Measurements from ENCODE around the gene PPP2R1A. TPM values are rescaled to one million over a fixed set of nuclear protein-coding genes. Genes with fewer than 3 reads are reported as not detected.

PPP2R1A gene
- total and polyA plus RNA-seq, 2 donors (not counting 3 experiments of a cell fraction or from before 2014, with no cell fraction given) = 221 to 253 TPM

GRCh38 chr19:52237197-52237596 lies 47.3 kb downstream of the PPP2R1A start:
- Histone ChIP-seq H3K79me2 (ENCODE audit: control insufficient read depth, insufficient read depth, low read length) (no peaks in the 10 kb centered on the region), H3K9ac (replicated peaks; ENCODE audit: extremely low read depth, insufficient read depth, low read length) (no peak overlapping the region), H3K4me2 (ENCODE audit: insufficient read depth, low read length) (no peak overlapping the region), H3K9me1 (replicated peaks; ENCODE audit: control insufficient read depth, extremely low read depth, insufficient read depth, low read length) (no peaks in the 10 kb centered on the region), H3K36me3 (ENCODE audit: control insufficient read depth in 2 of 2, extremely low read depth in 1 of 2, insufficient read depth in 2 of 2, low read length in 2 of 2) (no peaks in the 10 kb centered on the region), H4K20me1 (replicated peaks; ENCODE audit: control insufficient read depth, extremely low read depth, insufficient read depth, low read length) (no peaks in the 10 kb centered on the region), H3K4me3 (replicated peaks in 1 of 3; ENCODE audit: insufficient read depth in 1 of 3, low read depth in 1 of 3, low read length in 3 of 3) (no peak overlapping the region), H3K4me1 (ENCODE audit: control insufficient read depth, extremely low read depth, insufficient read depth, low read length) (no peaks in the 10 kb centered on the region), H3K27ac (ENCODE audit: insufficient read depth, low read depth, low read length) (no peak overlapping the region), H2AFZ (ENCODE audit: low read depth, low read length) (no peak overlapping the region), H3K9me3 (replicated peaks; ENCODE audit: control insufficient read depth, insufficient read depth, low read length) (no peaks in the 10 kb centered on the region), H3K27me3 (ENCODE audit: control insufficient read depth in 2 of 2, insufficient read depth in 2 of 2, low read length in 2 of 2) (no peaks in the 10 kb centered on the region)
- TF ChIP-seq POLR2A (IDR thresholded peaks at IDR 0.05; ENCODE audit: low read depth, low read length) (no peak), GATA2 (IDR thresholded peaks at IDR 0.05; ENCODE audit: insufficient read depth, insufficient read length, low read depth, low read length) (no peak), POLR2AphosphoS5 (IDR thresholded peaks at IDR 0.05; ENCODE audit: insufficient read depth, low read depth, low read length) (no peak), MAX (IDR thresholded peaks at IDR 0.05; ENCODE audit: insufficient read depth, insufficient read length) (no peak), MYC (IDR thresholded peaks at IDR 0.05; ENCODE audit: low read depth, low read length) (no peak)
- POLR2A ChIA-PET = no interaction called here
- no peak for DNase-seq (ENCODE audit: low read depth, low spot score)
- CTCF ChIA-PET = interaction anchor here (0.5 to 2.0 kb wide), 9 partner anchors 11 to 459 kb away, joined by 3 to 13 read pairs (median 5); partner anchors contain the start of genes PPP2R1A and ZNF616
- dilution Hi-C loops (cut with MboI; ENCODE audit: extremely low pct_ligation_motif_present, low sequenced_read_pairs) (no loop called here), intact Hi-C loops (cut with micrococcal nuclease) (loop anchor here (1.0 to 5.0 kb wide), 6 partner anchors 45 to 526 kb away; partner anchors contain the start of genes PPP2R1A, ZNF614, ZNF616 and ZNF649)
- FAIRE-seq = no peak
- no TSS peak for BruUV-seq (replicated peaks)

- intact Hi-C loops (cut with micrococcal nuclease) (loop anchor here (1.0 to 5.0 kb wide), 6 partner anchors 46 to 527 kb away; partner anchors contain the start of genes PPP2R1A, ZNF614, ZNF616 and ZNF649), dilution Hi-C loops (cut with MboI; ENCODE audit: extremely low pct_ligation_motif_present, low sequenced_read_pairs) (no loop called here)
- H4K20me1 ChIP-seq (replicated peaks; ENCODE audit: control insufficient read depth, extremely low read depth, insufficient read depth, low read length) = no peaks in the 10 kb centered on the region
- FAIRE-seq = peak; percentile 83
- H3K9me3 ChIP-seq (replicated peaks; ENCODE audit: control insufficient read depth, insufficient read depth, low read length) = no peaks in the 10 kb centered on the region
- DNase-seq (ENCODE audit: low read depth, low spot score) = peak; percentile 69
- H3K27ac ChIP-seq (ENCODE audit: insufficient read depth, low read depth, low read length) = no peak overlapping the region
- BruUV-seq (replicated peaks) = no TSS peak
- no peaks in the 10 kb centered on the region for H3K27me3 ChIP-seq (ENCODE audit: control insufficient read depth in 2 of 2, insufficient read depth in 2 of 2, low read length in 2 of 2)
- no peaks in the 10 kb centered on the region for H3K9me1 ChIP-seq (replicated peaks; ENCODE audit: control insufficient read depth, extremely low read depth, insufficient read depth, low read length)
- no peaks in the 10 kb centered on the region for H3K4me1 ChIP-seq (ENCODE audit: control insufficient read depth, extremely low read depth, insufficient read depth, low read length)
- H2AFZ ChIP-seq (ENCODE audit: low read depth, low read length) = no peak overlapping the region
- no peak overlapping the region for H3K4me3 ChIP-seq (replicated peaks in 1 of 3; ENCODE audit: insufficient read depth in 1 of 3, low read depth in 1 of 3, low read length in 3 of 3)
- H3K36me3 ChIP-seq (ENCODE audit: control insufficient read depth in 2 of 2, extremely low read depth in 1 of 2, insufficient read depth in 2 of 2, low read length in 2 of 2) = no peaks in the 10 kb centered on the region
- ChIA-PET CTCF (interaction anchor here (0.8 to 2.0 kb wide), 8 partner anchors 10 to 460 kb away, joined by 3 to 13 read pairs (median 6); partner anchors contain the start of genes PPP2R1A and ZNF616), POLR2A (no interaction called here)
- TF ChIP-seq CTCF (IDR thresholded peaks at IDR 0.05; ENCODE audit: extremely low read depth in 1 of 2, insufficient read depth in 1 of 2, low read depth in 1 of 2, low read length in 2 of 2) (peak; percentile 76 to 86), EZH2 (IDR thresholded peaks at IDR 0.05; ENCODE audit: borderline replicate concordance, low read depth, low read length, severe bottlenecking) (no peak)
- no peak overlapping the region for H3K4me2 ChIP-seq (ENCODE audit: insufficient read depth, low read length)
- no peaks in the 10 kb centered on the region for H3K79me2 ChIP-seq (ENCODE audit: control insufficient read depth, insufficient read depth, low read length)
- no peak overlapping the region for H3K9ac ChIP-seq (replicated peaks; ENCODE audit: extremely low read depth, insufficient read depth, low read length)
These were observed 48.0 kb downstream of the PPP2R1A start for GRCh38 chr19:52237771-52238400.
